Body of pancreas (tissue), 4 donors: ENCODE results near the gene PSMB1. TPM values are rescaled to one million over a fixed set of nuclear protein-coding genes. Genes with fewer than 3 reads are reported as not detected.
A peak's percentile ranks its signal among the peaks of the same experiment; 100 is the strongest.

Experiments
- ATAC-seq: fragments of 150-250 bp; one replicate; pipeline ENCODE4 v1.9.1; 2016
- DNase-seq, 4 donors: peaks; one replicate each; pipeline ENCODE4 v3.0.0-alpha.2; 2019
- H3K27ac ChIP-seq, 4 donors: fragments of 200-600 bp; sonication (generic); 1 replicate in 3 of 4; 2 replicates in 1 of 4; pipeline versions ENCODE4 v1.5.1 to v1.6.1; 2016 to 2019; ENCODE audit warnings: mild to moderate bottlenecking in 1 of 4, mixed read lengths in 1 of 4, moderate library complexity in 1 of 4
- H3K27me3 ChIP-seq, 2 donors: fragments of 200-600 bp; sonication (generic); one replicate each; pipeline ENCODE4 v1.6.0; 2016; ENCODE audit warnings: mild to moderate bottlenecking in 1 of 2
- H3K36me3 ChIP-seq, 2 donors: fragments of 200-600 bp; sonication (generic); replicated peaks in 1 of 2; 2 replicates each; pipeline ENCODE4 v1.5.1; 2016; ENCODE audit warnings: low read depth in 2 of 2; ENCODE audit not compliant: insufficient read depth in 1 of 2
- H3K4me1 ChIP-seq: fragments of 200-600 bp; sonication (generic); one replicate; pipeline ENCODE4 v1.6.0; 2016
- H3K4me3 ChIP-seq, 2 donors: fragments of 200-600 bp; sonication (generic); 1 replicate in 1 of 2; 2 replicates in 1 of 2; pipeline ENCODE4 v1.5.1; 2016 to 2019
- H3K9me3 ChIP-seq, 3 donors: fragments of 200-600 bp; sonication (generic); 1 replicate in 2 of 3; 2 replicates in 1 of 3; pipeline ENCODE4 v1.5.1; 2016
- POLR2A ChIP-seq, 3 donors: fragments of 450-650 bp; IDR thresholded peaks; one replicate each; pipeline ENCODE4 v1.6.1; 2016; ENCODE audit warnings: antibody characterized with exemption in 3 of 3, mild to moderate bottlenecking in 2 of 3
- WGBS, 2 donors: methylation state at CpG; one replicate each; pipeline ENCODE4 v1.1.5; 2017; 5-methylcytosine and 5-hydroxymethylcytosine counted together
- intact Hi-C: fragments of 100-400 bp; cut with DNase I; formaldehyde crosslinking; loops from one replicate; pipeline ENCODE4 v1.15.1; 2023
- total RNA-seq, 2 donors: library from RNA; depleted of rRNA; stranded (reverse); fragments of >200 nt; gene quantifications; one replicate each; pipeline ENCODE4 v1.1.0, GENCODE V29; 2016
- TF ChIP-seq, protein P1 (sequence below), 7 experiments: fragments of 450-650 bp in 4 of 7; fragments of 200-600 bp in 3 of 7; sonication (generic) in 3 of 7; IDR thresholded peaks; one replicate each; pipeline ENCODE4 v1.5.1; 2016 to 2019; ENCODE audit warnings: antibody characterized with exemption in 7 of 7

The PSMB1 gene
- total RNA-seq, 2 donors from 2014 or later = 39.9 to 80.9 TPM

DNA sequence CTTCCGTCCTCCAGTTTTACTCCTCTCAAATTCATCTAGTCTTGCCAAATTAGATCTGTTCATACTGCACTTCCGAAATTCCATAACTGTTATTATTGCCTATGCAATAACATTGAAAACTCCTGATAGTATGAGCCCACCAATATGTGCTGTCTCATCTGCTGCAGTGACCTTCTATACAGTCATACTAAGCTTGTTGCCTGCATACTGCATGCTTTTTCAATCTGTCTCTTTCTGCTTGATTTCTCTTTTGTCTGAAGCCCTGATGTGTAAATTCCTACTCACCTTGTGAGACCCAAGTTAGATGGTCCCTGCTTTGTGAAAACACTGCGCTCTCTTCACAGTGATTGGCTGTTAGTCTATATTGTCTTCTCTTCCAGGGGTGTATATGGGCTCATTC, 2.2 kb upstream of the PSMB1 start:
- no peaks in the 10 kb centered on the region for H3K9me3 ChIP-seq
- TF ChIP-seq, protein P1, sequence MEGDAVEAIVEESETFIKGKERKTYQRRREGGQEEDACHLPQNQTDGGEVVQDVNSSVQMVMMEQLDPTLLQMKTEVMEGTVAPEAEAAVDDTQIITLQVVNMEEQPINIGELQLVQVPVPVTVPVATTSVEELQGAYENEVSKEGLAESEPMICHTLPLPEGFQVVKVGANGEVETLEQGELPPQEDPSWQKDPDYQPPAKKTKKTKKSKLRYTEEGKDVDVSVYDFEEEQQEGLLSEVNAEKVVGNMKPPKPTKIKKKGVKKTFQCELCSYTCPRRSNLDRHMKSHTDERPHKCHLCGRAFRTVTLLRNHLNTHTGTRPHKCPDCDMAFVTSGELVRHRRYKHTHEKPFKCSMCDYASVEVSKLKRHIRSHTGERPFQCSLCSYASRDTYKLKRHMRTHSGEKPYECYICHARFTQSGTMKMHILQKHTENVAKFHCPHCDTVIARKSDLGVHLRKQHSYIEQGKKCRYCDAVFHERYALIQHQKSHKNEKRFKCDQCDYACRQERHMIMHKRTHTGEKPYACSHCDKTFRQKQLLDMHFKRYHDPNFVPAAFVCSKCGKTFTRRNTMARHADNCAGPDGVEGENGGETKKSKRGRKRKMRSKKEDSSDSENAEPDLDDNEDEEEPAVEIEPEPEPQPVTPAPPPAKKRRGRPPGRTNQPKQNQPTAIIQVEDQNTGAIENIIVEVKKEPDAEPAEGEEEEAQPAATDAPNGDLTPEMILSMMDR (IDR thresholded peaks at IDR 0.05) = no peak
- TF ChIP-seq POLR2A (IDR thresholded peaks at IDR 0.05) = no peak
- no peak overlapping the region for H3K4me3 ChIP-seq
- ATAC-seq = no peak
- H3K27me3 ChIP-seq = no peaks in the 10 kb centered on the region
- H3K36me3 ChIP-seq = peaks cover 0 to 2% of the 10 kb centered on the region in 2 donors
- 47% methylated on average over 3 of the region's 3 CpGs for WGBS, 2 donors
- intact Hi-C loops = no loop called here
- H3K27ac ChIP-seq = no peak overlapping the region
- peaks cover 34% of the 10 kb centered on the region for H3K4me1 ChIP-seq
- no peak for DNase-seq

DNA sequence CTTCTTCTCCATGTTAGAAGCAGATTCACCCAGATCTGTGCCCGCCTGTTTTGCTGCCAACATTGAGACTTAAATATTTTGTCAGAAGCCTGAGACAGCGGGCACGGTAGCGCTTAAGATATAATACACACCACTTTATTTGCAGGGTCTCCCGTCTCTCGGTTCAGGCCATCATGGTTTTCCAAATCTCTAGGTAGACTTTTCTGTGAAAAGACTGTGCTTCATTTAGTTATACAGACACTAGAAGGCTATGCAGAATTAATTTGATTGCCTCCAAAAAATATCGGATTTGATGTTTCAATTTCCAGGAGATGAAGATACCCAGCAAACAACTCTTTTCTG, 1.7 kb upstream of the PSMB1 start:
- peaks cover 39% of the 10 kb centered on the region for H3K4me1 ChIP-seq
- TF ChIP-seq POLR2A (IDR thresholded peaks at IDR 0.05) = no peak
- TF ChIP-seq, protein P1 (IDR thresholded peaks at IDR 0.05) = no peak
- H3K27me3 ChIP-seq = no peaks in the 10 kb centered on the region
- peak overlapping the region; percentile 73 to 92 (median 85) for H3K27ac ChIP-seq
- no peaks in the 10 kb centered on the region for H3K9me3 ChIP-seq
- DNase-seq = no peak
- intact Hi-C loops = no loop called here
- no peak for ATAC-seq
- peaks cover 0 to 2% of the 10 kb centered on the region in 2 donors for H3K36me3 ChIP-seq
- WGBS, 2 donors = 0 to 1% methylated on average over 6 to 7 of the region's 7 CpGs
- peak overlapping the region; percentile 42 to 89 for H3K4me3 ChIP-seq

GRCh38 chr6:170554013-170554795, 1.1 kb upstream of the PSMB1 start, which contains the start of gene TBP:
TSS of gene TBP (plus strand) at chr6:170554369. CDS start at chr6:170557030, 2,661 bp downstream.
- H3K9me3 ChIP-seq = no peaks in the 10 kb centered on the region
- peaks cover 0 to 2% of the 10 kb centered on the region in 2 donors for H3K36me3 ChIP-seq
- 0% methylated on average over 37 to 51 of the region's 51 CpGs for WGBS, 2 donors
- intact Hi-C loops = no loop called here
- H3K4me3 ChIP-seq = peak within 1 kb of the TSS; percentile 89 to 90
- TF ChIP-seq POLR2A (IDR thresholded peaks at IDR 0.05) = peak; percentile 28 to 87 (median 81)
- TF ChIP-seq, protein P1 (IDR thresholded peaks at IDR 0.05) = peak in 1 of 7 experiments; percentile 26
- H3K4me1 ChIP-seq = peaks cover 45% of the 10 kb centered on the region
- peak; percentile 98 for ATAC-seq
- DNase-seq = peak; percentile 98 to 99 (median 98)
- H3K27me3 ChIP-seq = no peaks in the 10 kb centered on the region
- peak within 1 kb of the TSS; percentile 73 to 92 (median 85) for H3K27ac ChIP-seq

DNA sequence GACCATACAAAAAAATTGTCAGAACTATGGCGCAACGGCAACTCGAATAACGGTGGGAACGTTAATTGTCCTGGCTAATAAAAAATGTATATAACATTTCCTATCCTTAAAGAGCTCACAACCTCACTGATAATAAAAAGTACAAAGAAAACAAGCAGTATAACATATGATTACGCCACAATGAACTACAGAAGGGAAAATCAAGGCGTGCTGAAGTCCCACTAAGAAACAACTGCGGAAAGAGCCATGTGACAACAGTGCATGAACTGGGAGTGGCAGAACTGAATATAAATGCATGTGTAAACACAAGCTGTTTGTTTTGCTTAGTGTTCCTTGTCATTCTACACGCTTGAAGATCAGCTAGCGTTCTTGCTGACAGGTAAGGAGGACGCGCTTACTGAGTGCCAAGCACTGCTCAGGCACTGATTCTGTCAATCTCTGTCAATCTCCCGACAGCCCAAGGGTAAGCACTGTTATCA, 466 bp upstream of the PSMB1 start:
- Histone ChIP-seq H3K27me3 (no peaks in the 10 kb centered on the region), H3K36me3 (peaks cover 0 to 2% of the 10 kb centered on the region in 2 donors), H3K27ac (peak overlapping the region; percentile 73 to 92 (median 85)), H3K4me1 (peaks cover 48% of the 10 kb centered on the region), H3K9me3 (no peaks in the 10 kb centered on the region), H3K4me3 (peak overlapping the region; percentile 74 to 90)
- TF ChIP-seq POLR2A (IDR thresholded peaks at IDR 0.05) = no peak
- TF ChIP-seq, protein P1 (IDR thresholded peaks at IDR 0.05) = no peak
- ATAC-seq (peak; percentile 34), DNase-seq (peak in 2 of 4 donors; percentile 16 to 43)
- 0 to 1% methylated on average over 13 of the region's 13 CpGs for WGBS, 2 donors
- intact Hi-C loops = no loop called here
